ENCODE results near the gene WDTC1. TPM values are rescaled to one million over a fixed set of nuclear protein-coding genes. Genes with fewer than 3 reads are reported as not detected.

Gene WDTC1
- total RNA-seq, 1 experiment from 2014 or later: 24.6 TPM

GRCh38 chr1:27303509-27303908 is 69.1 kb downstream of the WDTC1 start:
- Histone ChIP-seq H3K9me3 (ENCODE audit: control insufficient read depth, insufficient read depth, low read depth, low read length) (no peaks in the 10 kb centered on the region), H3K36me3 (ENCODE audit: control insufficient read depth, insufficient read depth, low read length) (peaks cover under 1% of the 10 kb centered on the region; the same call in 1 of the 2 replicates), H3K4me3 (ENCODE audit: low read depth in 2 of 2, low read length in 2 of 2) (no peak overlapping the region), H3K4me1 (ENCODE audit: control insufficient read depth, insufficient read depth, low read length) (peaks cover 2% of the 10 kb centered on the region; the same call in 1 of the 2 replicates), H3K27ac (ENCODE audit: low read length) (no peak overlapping the region), H3K27me3 (ENCODE audit: control insufficient read depth, insufficient read depth, low read length) (no peaks in the 10 kb centered on the region)
- ATAC-seq (no peak), DNase-seq (ENCODE audit: low read depth, low spot score) (no peak)
- intact Hi-C loops (cut with micrococcal nuclease; ENCODE audit: unreplicated experiment) (no loop called here), in situ Hi-C loops (cut with HindIII; ENCODE audit: low pct_unique_long_range_greater_than_20kb, low sequenced_read_pairs) (no loop called here)
- BruUV-seq (replicated peaks): no TSS peak
- no peak for TF ChIP-seq CTCF (IDR thresholded peaks at IDR 0.05)
- no peak for TF ChIP-seq REST (IDR thresholded peaks at IDR 0.05; ENCODE audit: insufficient read depth in 1 of 2, low read depth in 2 of 2, low read length in 1 of 2)
- TF ChIP-seq SIN3A (IDR thresholded peaks at IDR 0.05; ENCODE audit: borderline replicate concordance, insufficient read depth, low read depth, low read length): no peak
- ChIA-PET POLR2A (no interaction called here), CTCF (interaction anchor here (0.6 kb wide), 1 partner anchor 62 kb away, joined by 5 read pairs; no protein-coding TSS in a partner anchor)

GRCh38 chr1:27306071-27306470 is 71.6 kb downstream of the WDTC1 start:
- Histone ChIP-seq H3K27me3 (ENCODE audit: control insufficient read depth, insufficient read depth, low read length) (no peaks in the 10 kb centered on the region), H3K27ac (ENCODE audit: low read length) (no peak overlapping the region), H3K4me3 (ENCODE audit: low read depth in 2 of 2, low read length in 2 of 2) (no peak overlapping the region), H3K36me3 (ENCODE audit: control insufficient read depth, insufficient read depth, low read length) (no peaks in the 10 kb centered on the region), H3K9me3 (ENCODE audit: control insufficient read depth, insufficient read depth, low read depth, low read length) (no peaks in the 10 kb centered on the region), H3K4me1 (ENCODE audit: control insufficient read depth, insufficient read depth, low read length) (no peaks in the 10 kb centered on the region)
- intact Hi-C loops (cut with micrococcal nuclease; ENCODE audit: unreplicated experiment): no loop called here
- POLR2A ChIA-PET: no interaction called here
- no TSS peak for BruUV-seq (replicated peaks)
- CTCF ChIA-PET: interaction anchor here (0.9 kb wide), 1 partner anchor 60 kb away, joined by 9 read pairs; no protein-coding TSS in a partner anchor
- ATAC-seq (no peak), DNase-seq (ENCODE audit: low read depth, low spot score) (no peak)
- TF ChIP-seq POLR2AphosphoS5 (IDR thresholded peaks at IDR 0.05; ENCODE audit: low read depth, low read length): no peak
- no peak for TF ChIP-seq SIN3A (IDR thresholded peaks at IDR 0.05; ENCODE audit: borderline replicate concordance, insufficient read depth, low read depth, low read length)
- no peak for TF ChIP-seq CTCF (IDR thresholded peaks at IDR 0.05)
- TF ChIP-seq REST (IDR thresholded peaks at IDR 0.05; ENCODE audit: insufficient read depth in 1 of 2, low read depth in 2 of 2, low read length in 1 of 2): no peak
- no peak for TF ChIP-seq TCF7L2 (IDR thresholded peaks at IDR 0.05; ENCODE audit: low read depth, low read length)
- in situ Hi-C loops (cut with HindIII; ENCODE audit: low pct_unique_long_range_greater_than_20kb, low sequenced_read_pairs): no loop called here
